ENCODE data around the gene COBL.

DNA sequence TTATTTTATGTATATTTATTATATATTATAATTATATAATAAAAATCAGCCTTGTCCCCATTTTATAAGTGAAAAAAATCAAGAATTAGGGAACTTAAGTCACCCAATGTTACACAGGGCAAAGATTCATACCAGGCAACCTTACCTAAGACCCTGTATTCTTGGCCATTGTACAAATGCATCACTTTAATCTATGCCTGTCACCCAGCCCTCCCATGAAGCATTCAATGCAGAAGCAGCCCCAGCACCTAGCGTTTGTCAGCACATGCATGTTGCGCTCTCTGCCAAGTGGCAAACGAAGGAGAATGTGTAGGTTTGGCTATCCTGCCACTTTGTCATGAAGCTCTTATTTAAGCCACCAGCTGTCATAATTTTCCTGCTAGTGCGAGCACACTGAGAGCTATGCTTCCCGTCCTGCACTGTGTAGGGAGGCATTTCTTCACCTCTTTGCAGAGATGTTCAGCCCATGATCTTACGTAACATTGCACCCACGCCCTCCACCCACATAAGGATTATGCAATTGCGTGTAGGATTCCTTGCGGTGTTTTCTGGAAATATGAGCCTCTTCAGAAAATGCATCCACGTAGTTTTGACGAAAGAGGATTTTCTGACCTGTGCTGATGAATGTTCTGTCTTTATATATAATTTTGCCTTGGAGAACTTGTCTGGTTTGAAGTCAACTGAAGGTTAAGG lies 7.7 kb upstream of the COBL start:
- no peak for TF ChIP-seq POLR2A (IDR thresholded peaks at IDR 0.05; ENCODE audit: low read depth, low read length)
- TF ChIP-seq SPI1 (IDR thresholded peaks at IDR 0.05; ENCODE audit: low read depth, low read length), result no peak
- TF ChIP-seq POLR2AphosphoS5 (IDR thresholded peaks at IDR 0.05; ENCODE audit: low read depth, low read length), result no peak
- no peak for TF ChIP-seq TAF1 (IDR thresholded peaks at IDR 0.05; ENCODE audit: low read depth, low read length)
- TF ChIP-seq POU2F2 (IDR thresholded peaks at IDR 0.05; ENCODE audit: low read depth, low read length), result no peak
